Tibial nerve (tissue), 4 donors: Measurements from ENCODE around the gene HNRNPLL. TPM values are rescaled to one million over a fixed set of nuclear protein-coding genes. Genes with fewer than 3 reads are reported as not detected.

Experiments
- DNase-seq, 2 donors: peaks; one replicate each; pipeline ENCODE4 v3.0.0-alpha.2; 2019; ENCODE audit warnings: low spot score in 2 of 2
- H3K27ac ChIP-seq, 4 donors: fragments of 200-600 bp; sonication (generic) in 3 of 4; one replicate each; pipeline ENCODE4 v1.5.1; 2017 to 2019; ENCODE audit warnings: mild to moderate bottlenecking in 1 of 4
- H3K27me3 ChIP-seq, 2 donors: fragments of 200-600 bp; sonication (generic) in 1 of 2; one replicate each; pipeline versions ENCODE4 v1.5.1 to v1.6.0; 2017 to 2019
- H3K36me3 ChIP-seq, 3 donors: fragments of 200-600 bp; sonication (generic); one replicate each; pipeline ENCODE4 v1.5.1; 2018 to 2019
- H3K4me1 ChIP-seq, 4 donors: fragments of 200-600 bp; sonication (generic) in 3 of 4; one replicate each; pipeline ENCODE4 v1.5.1; 2017 to 2019
- H3K4me3 ChIP-seq, 4 donors: fragments of 200-600 bp; sonication (generic) in 3 of 4; one replicate each; pipeline ENCODE4 v1.5.1; 2017 to 2019; ENCODE audit warnings: mild to moderate bottlenecking in 1 of 4, moderate library complexity in 1 of 4
- H3K9me3 ChIP-seq, 4 donors: fragments of 200-600 bp; sonication (generic) in 3 of 4; one replicate each; pipeline ENCODE4 v1.5.1; 2017 to 2019
- EP300 ChIP-seq, 2 donors: sonication (generic); formaldehyde crosslinking; IDR thresholded peaks; one replicate each; pipeline ENCODE4 v1.6.1; 2017; ENCODE audit warnings: antibody characterized with exemption in 2 of 2, mild to moderate bottlenecking in 1 of 2
- POLR2A ChIP-seq, 2 donors: fragments of 450-650 bp; IDR thresholded peaks; one replicate each; pipeline ENCODE4 v1.6.1; 2017; ENCODE audit warnings: antibody characterized with exemption in 2 of 2, mild to moderate bottlenecking in 2 of 2, moderate library complexity in 2 of 2
- WGBS, 2 donors: methylation state at CpG; one replicate each; pipeline ENCODE4 v1.1.5; 2018; 5-methylcytosine and 5-hydroxymethylcytosine counted together
- total RNA-seq, 4 donors: library from RNA; depleted of rRNA; stranded (reverse); fragments of >200 nt; gene quantifications; one replicate each; pipeline ENCODE4 v1.1.0, GENCODE V29; 2016
- TF ChIP-seq, protein P1 (sequence below), 5 experiments: fragments of 200-600 bp in 3 of 5; fragments of 450-650 bp in 2 of 5; sonication (generic) in 3 of 5; IDR thresholded peaks; one replicate each; pipeline ENCODE4 v1.5.1; 2016 to 2019; ENCODE audit warnings: antibody characterized with exemption in 5 of 5, mild to moderate bottlenecking in 3 of 5, moderate library complexity in 2 of 5

Gene HNRNPLL
- total RNA-seq, 4 donors from 2014 or later: 49.5 to 62.5 (median 53.5) TPM

DNA sequence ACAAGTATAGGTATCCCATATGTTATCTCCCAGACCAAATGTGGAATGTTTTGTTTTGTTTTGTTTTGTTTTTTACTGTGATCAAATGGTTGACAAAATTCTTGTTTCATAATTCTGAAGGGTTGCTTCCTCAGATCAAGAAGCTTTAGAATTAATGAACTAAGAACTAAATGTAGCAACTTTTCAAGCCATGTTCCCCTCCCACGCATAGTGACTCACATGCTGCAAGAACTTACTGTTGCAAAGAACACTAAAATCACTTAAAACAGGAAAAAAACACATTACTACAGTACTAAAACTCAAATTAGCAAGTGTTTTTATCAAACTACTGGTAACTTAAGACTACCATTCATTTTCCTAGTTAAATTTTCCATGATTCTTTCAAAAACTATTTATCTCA lies 30.6 kb downstream of the HNRNPLL start:
- WGBS, 2 donors: 26 to 38% methylated on average over 1 of the region's 1 CpG
- peak overlapping the region in 2 of 4 donors; percentile 36 to 51 for H3K27ac ChIP-seq

GRCh38 chr2:38571193-38571592 lies 31.5 kb downstream of the HNRNPLL start:
- Histone ChIP-seq H3K36me3 (peaks cover 0 to 45% (median 5%) of the 10 kb centered on the region in 3 donors), H3K4me1 (peaks cover 0 to 33% (median 0%) of the 10 kb centered on the region in 4 donors), H3K27ac (peak overlapping the region in 1 of 4 donors; percentile 51), H3K4me3 (no peak overlapping the region), H3K27me3 (no peaks in the 10 kb centered on the region), H3K9me3 (no peaks in the 10 kb centered on the region)
- 87 to 88% methylated on average over 4 of the region's 4 CpGs for WGBS, 2 donors
- no peak for DNase-seq
- TF ChIP-seq EP300 (IDR thresholded peaks at IDR 0.05) (no peak), POLR2A (IDR thresholded peaks at IDR 0.05) (no peak)
- TF ChIP-seq, protein P1, sequence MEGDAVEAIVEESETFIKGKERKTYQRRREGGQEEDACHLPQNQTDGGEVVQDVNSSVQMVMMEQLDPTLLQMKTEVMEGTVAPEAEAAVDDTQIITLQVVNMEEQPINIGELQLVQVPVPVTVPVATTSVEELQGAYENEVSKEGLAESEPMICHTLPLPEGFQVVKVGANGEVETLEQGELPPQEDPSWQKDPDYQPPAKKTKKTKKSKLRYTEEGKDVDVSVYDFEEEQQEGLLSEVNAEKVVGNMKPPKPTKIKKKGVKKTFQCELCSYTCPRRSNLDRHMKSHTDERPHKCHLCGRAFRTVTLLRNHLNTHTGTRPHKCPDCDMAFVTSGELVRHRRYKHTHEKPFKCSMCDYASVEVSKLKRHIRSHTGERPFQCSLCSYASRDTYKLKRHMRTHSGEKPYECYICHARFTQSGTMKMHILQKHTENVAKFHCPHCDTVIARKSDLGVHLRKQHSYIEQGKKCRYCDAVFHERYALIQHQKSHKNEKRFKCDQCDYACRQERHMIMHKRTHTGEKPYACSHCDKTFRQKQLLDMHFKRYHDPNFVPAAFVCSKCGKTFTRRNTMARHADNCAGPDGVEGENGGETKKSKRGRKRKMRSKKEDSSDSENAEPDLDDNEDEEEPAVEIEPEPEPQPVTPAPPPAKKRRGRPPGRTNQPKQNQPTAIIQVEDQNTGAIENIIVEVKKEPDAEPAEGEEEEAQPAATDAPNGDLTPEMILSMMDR (IDR thresholded peaks at IDR 0.05): no peak

More for the DNA sequence above, 30.6 kb downstream of the HNRNPLL start:
- TF ChIP-seq, protein P1 (IDR thresholded peaks at IDR 0.05): no peak
- no peak for TF ChIP-seq POLR2A (IDR thresholded peaks at IDR 0.05)
- no peak for TF ChIP-seq EP300 (IDR thresholded peaks at IDR 0.05)
- peaks cover 0 to 40% (median 5%) of the 10 kb centered on the region in 3 donors for H3K36me3 ChIP-seq
- no peak overlapping the region for H3K4me3 ChIP-seq
- H3K27me3 ChIP-seq: no peaks in the 10 kb centered on the region
- H3K4me1 ChIP-seq: peaks cover 0 to 33% (median 0%) of the 10 kb centered on the region in 4 donors
- DNase-seq: no peak
- H3K9me3 ChIP-seq: no peaks in the 10 kb centered on the region

- Histone ChIP-seq H3K9me3 (no peaks in the 10 kb centered on the region), H3K27ac (no peak overlapping the region), H3K4me3 (no peak overlapping the region), H3K36me3 (peaks cover 0 to 45% (median 5%) of the 10 kb centered on the region in 3 donors), H3K27me3 (no peaks in the 10 kb centered on the region), H3K4me1 (peaks cover 0 to 33% (median 0%) of the 10 kb centered on the region in 4 donors)
- WGBS, 2 donors: 38 to 40% methylated on average over 5 of the region's 5 CpGs
- no peak for DNase-seq
- TF ChIP-seq, protein P1 (IDR thresholded peaks at IDR 0.05): no peak
- TF ChIP-seq EP300 (IDR thresholded peaks at IDR 0.05) (no peak), POLR2A (IDR thresholded peaks at IDR 0.05) (no peak)
Observed at GRCh38 chr2:38568724-38569436, 33.8 kb downstream of the HNRNPLL start.

DNA sequence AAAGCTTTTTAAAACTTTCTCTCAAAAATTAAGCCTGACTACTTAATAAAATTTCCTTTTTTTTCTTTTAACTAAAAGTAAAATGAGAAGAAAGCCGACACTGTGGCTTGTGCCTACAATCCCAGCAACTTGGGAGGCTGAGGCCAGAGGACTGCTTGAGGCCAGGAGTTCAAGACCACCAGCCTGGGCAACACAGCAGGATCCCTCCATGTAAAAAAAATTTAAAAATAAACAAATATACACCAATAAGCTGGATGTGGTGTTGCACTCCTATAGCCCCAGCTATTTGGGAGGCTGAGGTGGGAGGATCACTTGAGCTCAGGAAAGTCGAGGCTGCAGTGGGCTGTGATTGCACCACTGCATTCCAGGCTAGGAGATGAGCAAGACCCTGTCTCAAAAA lies 37.4 kb downstream of the HNRNPLL start:
- Histone ChIP-seq H3K36me3 (peaks cover 0 to 58% (median 5%) of the 10 kb centered on the region in 3 donors), H3K27ac (no peak overlapping the region), H3K4me3 (no peak overlapping the region), H3K27me3 (no peaks in the 10 kb centered on the region), H3K9me3 (no peaks in the 10 kb centered on the region), H3K4me1 (peaks cover 0 to 12% (median 0%) of the 10 kb centered on the region in 4 donors)
- TF ChIP-seq POLR2A (IDR thresholded peaks at IDR 0.05) (no peak), EP300 (IDR thresholded peaks at IDR 0.05) (no peak)
- TF ChIP-seq, protein P1 (IDR thresholded peaks at IDR 0.05): no peak
- DNase-seq: no peak
- 89% methylated on average over 2 of the region's 2 CpGs for WGBS, 2 donors

- no peaks in the 10 kb centered on the region for H3K27me3 ChIP-seq
- H3K4me1 ChIP-seq: no peaks in the 10 kb centered on the region
- no peak for TF ChIP-seq EP300 (IDR thresholded peaks at IDR 0.05)
- TF ChIP-seq, protein P1 (IDR thresholded peaks at IDR 0.05): no peak
- TF ChIP-seq POLR2A (IDR thresholded peaks at IDR 0.05): no peak
- DNase-seq: no peak
- H3K4me3 ChIP-seq: no peak overlapping the region
- H3K9me3 ChIP-seq: no peaks in the 10 kb centered on the region
- peaks cover 0 to 28% (median 0%) of the 10 kb centered on the region in 3 donors for H3K36me3 ChIP-seq
- no peak overlapping the region for H3K27ac ChIP-seq
Observed at GRCh38 chr2:38561691-38562090, 41.0 kb downstream of the HNRNPLL start.
